HS-5 (cell line): ENCODE data around the gene ZNF679.
"Not testable (repeated sequence)": the region's sequence is repeated elsewhere in the genome, so short reads cannot be mapped to it uniquely, and the experiment has no call there.

ENCODE experiments used
- DNase-seq: peaks from one replicate; pipeline ENCODE4 v3.0.0-alpha.2; 2012; ENCODE audit warnings: low read depth

The ZNF679 gene

GRCh38 chr7:64310426-64310825 is 82.2 kb downstream of the ZNF679 start:
- no peak for DNase-seq

GRCh38 chr7:64312826-64313225 is 84.6 kb downstream of the ZNF679 start:
- no peak for DNase-seq

- peak; percentile 55 for DNase-seq
Observed at GRCh38 chr7:64313740-64314491, 85.6 kb downstream of the ZNF679 start, which contains the start of gene ZNF736. Gene ZNF736, plus strand, starts transcription at chr7:64313961. Its CDS starts 190 bp downstream, at chr7:64314151.

GRCh38 chr7:64314566-64314965 is 86.3 kb downstream of the ZNF679 start:
- no peak for DNase-seq

DNA sequence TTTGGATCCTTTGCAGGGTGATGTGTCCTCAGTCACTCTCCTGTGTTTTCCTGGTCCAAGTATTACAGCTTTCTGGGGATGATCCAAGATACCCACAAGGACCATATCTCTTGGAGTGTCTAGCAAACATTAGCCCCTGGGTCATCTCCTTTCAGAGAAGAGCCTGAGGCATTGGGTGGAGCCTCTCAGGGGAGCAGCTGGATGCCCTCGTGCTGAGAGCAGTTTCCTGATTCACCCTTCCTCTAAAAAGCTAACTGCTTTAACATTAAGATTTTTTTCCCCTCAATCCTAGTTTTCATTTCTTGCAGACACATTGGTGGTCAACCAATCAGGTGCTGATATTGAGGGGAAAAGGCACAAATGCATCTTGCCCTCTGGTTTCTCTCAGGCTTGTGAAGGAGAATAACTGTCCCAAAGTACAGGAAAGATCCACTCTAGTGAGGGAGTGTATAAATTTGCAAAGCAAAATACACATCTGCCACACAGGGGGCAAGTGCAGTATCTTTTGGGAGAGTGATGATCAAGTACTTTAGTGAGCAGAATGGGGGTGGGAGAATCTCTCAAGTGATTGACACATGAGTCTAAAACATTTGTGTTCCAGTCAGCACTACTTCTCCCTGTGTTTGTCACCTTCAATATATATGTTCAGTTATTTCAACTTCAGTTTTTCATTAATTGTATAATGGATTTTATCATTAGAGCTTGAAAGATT is 87.9 kb downstream of the ZNF679 start:
- not testable (repeated sequence) for DNase-seq
